ENCODE data around the gene CLDN7. TPM values are rescaled to one million over a fixed set of nuclear protein-coding genes. Genes with fewer than 3 reads are reported as not detected.
A peak's percentile ranks its signal among the peaks of the same experiment; 100 is the strongest.

Gene CLDN7
- total RNA-seq, 1 donor from 2014 or later, result 10.5 TPM

GRCh38 chr17:7251661-7252175, 10.6 kb downstream of the CLDN7 start, which contains the start of gene CTDNEP1:
TSS of gene CTDNEP1 (minus strand) at chr17:7251734. CDS start at chr17:7251296, 438 bp downstream.
- FAIRE-seq, result peak; percentile 34
- H3K27me3 Mint-ChIP-seq (ENCODE audit: low read depth, unreplicated experiment), result no peaks in the 10 kb centered on the region
- Histone ChIP-seq H3K79me2 (ENCODE audit: insufficient read depth, low read length) (peaks cover 63% of the 10 kb centered on the region), H3K27ac (ENCODE audit: low read depth, low read length) (peak within 1 kb of the TSS; percentile 99), H3K27me3 (ENCODE audit: insufficient read depth, low read length) (no peaks in the 10 kb centered on the region), H3K4me3 (ENCODE audit: insufficient read depth, low read depth, low read length) (peak within 1 kb of the TSS; percentile 84), H3K9ac (ENCODE audit: low read length) (peak within 1 kb of the TSS; percentile 97), H4K20me1 (ENCODE audit: insufficient read depth, low read length) (peaks cover 25% of the 10 kb centered on the region), H3K4me1 (ENCODE audit: insufficient read depth, low read length) (peaks cover 15% of the 10 kb centered on the region), H2AFZ (ENCODE audit: low read depth, low read length) (peak within 1 kb of the TSS; percentile 85), H3K4me2 (ENCODE audit: low read length) (peak within 1 kb of the TSS; percentile 95), H3K36me3 (ENCODE audit: insufficient read depth, low read length) (peaks cover 11% of the 10 kb centered on the region), H3K9me3 (ENCODE audit: insufficient read depth, low read depth, low read length) (no peaks in the 10 kb centered on the region)
- TF ChIP-seq EZH2 (IDR thresholded peaks at IDR 0.05; ENCODE audit: insufficient read depth, low read length) (no peak), CTCF (IDR thresholded peaks at IDR 0.05; ENCODE audit: insufficient read depth, low read depth, low read length) (no peak)
- peak within 1 kb of the TSS; percentile 98 for H3K4me3 Mint-ChIP-seq (ENCODE audit: unreplicated experiment)
- peaks cover 8% of the 10 kb centered on the region for H3K36me3 Mint-ChIP-seq (ENCODE audit: low read depth, unreplicated experiment)
- H3K4me1 Mint-ChIP-seq (ENCODE audit: low read depth, unreplicated experiment), result peaks cover 25% of the 10 kb centered on the region
- peak; percentile 99 for DNase-seq (ENCODE audit: low read depth)
- peak within 1 kb of the TSS; percentile 100 for H3K27ac Mint-ChIP-seq (ENCODE audit: unreplicated experiment)
- H3K9me3 Mint-ChIP-seq (ENCODE audit: unreplicated experiment), result no peaks in the 10 kb centered on the region

GRCh38 chr17:7250695-7251627, 11.3 kb downstream of the CLDN7 start:
- Mint-ChIP-seq H3K9me3 (ENCODE audit: unreplicated experiment) (no peaks in the 10 kb centered on the region), H3K27me3 (ENCODE audit: low read depth, unreplicated experiment) (no peaks in the 10 kb centered on the region), H3K4me3 (ENCODE audit: unreplicated experiment) (peak overlapping the region; percentile 98), H3K4me1 (ENCODE audit: low read depth, unreplicated experiment) (peaks cover 25% of the 10 kb centered on the region), H3K36me3 (ENCODE audit: low read depth, unreplicated experiment) (peaks cover 7% of the 10 kb centered on the region), H3K27ac (ENCODE audit: unreplicated experiment) (peak overlapping the region; percentile 99)
- Histone ChIP-seq H3K36me3 (ENCODE audit: insufficient read depth, low read length) (peaks cover 15% of the 10 kb centered on the region), H3K27me3 (ENCODE audit: insufficient read depth, low read length) (no peaks in the 10 kb centered on the region), H3K9me3 (ENCODE audit: insufficient read depth, low read depth, low read length) (no peaks in the 10 kb centered on the region), H3K79me2 (ENCODE audit: insufficient read depth, low read length) (peaks cover 70% of the 10 kb centered on the region), H3K4me1 (ENCODE audit: insufficient read depth, low read length) (peaks cover 15% of the 10 kb centered on the region), H2AFZ (ENCODE audit: low read depth, low read length) (peak overlapping the region; percentile 65), H3K9ac (ENCODE audit: low read length) (peak overlapping the region; percentile 97), H3K4me2 (ENCODE audit: low read length) (peak overlapping the region; percentile 95), H4K20me1 (ENCODE audit: insufficient read depth, low read length) (peaks cover 32% of the 10 kb centered on the region), H3K27ac (ENCODE audit: low read depth, low read length) (peak overlapping the region; percentile 99), H3K4me3 (ENCODE audit: insufficient read depth, low read depth, low read length) (peak overlapping the region; percentile 84)
- DNase-seq (ENCODE audit: low read depth), result no peak
- no peak for FAIRE-seq
- no peak for TF ChIP-seq CTCF (IDR thresholded peaks at IDR 0.05; ENCODE audit: insufficient read depth, low read depth, low read length)
- TF ChIP-seq EZH2 (IDR thresholded peaks at IDR 0.05; ENCODE audit: insufficient read depth, low read length), result no peak
